ENCODE data around the gene IGFLR1. TPM values are rescaled to one million over a fixed set of nuclear protein-coding genes. Genes with fewer than 3 reads are reported as not detected.

Gene IGFLR1
- polyA plus RNA-seq, 1 donor from 2014 or later, result 4.6 TPM

DNA sequence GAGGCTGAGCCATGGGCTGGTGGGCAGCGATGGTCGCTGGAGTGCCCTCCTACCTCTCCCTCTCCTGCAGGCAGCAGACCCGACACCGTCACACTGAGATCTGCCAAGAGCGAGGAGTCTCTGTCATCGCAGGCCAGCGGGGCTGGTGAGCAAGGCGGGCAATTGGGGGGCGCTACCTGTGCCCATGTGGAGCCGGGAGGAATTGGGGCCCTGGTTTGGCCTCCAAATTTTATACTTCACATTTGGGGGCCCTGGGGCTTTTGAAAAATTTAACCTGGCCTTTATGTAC, 43.0 kb upstream of the IGFLR1 start:
- H4K20me1 ChIP-seq (ENCODE audit: insufficient read depth), result no peaks in the 10 kb centered on the region
- H3K4me3 ChIP-seq (ENCODE audit: low read length), result no peak overlapping the region
- TF ChIP-seq MXI1 (conservative IDR thresholded peaks at IDR 0.05; ENCODE audit: poor library complexity, severe bottlenecking) (no peak), TAF1 (IDR thresholded peaks at IDR 0.05; ENCODE audit: low read depth) (no peak), EP300 (conservative IDR thresholded peaks at IDR 0.05; ENCODE audit: poor library complexity, severe bottlenecking) (no peak), RAD21 (conservative IDR thresholded peaks at IDR 0.05) (no peak), EZH2 (IDR thresholded peaks at IDR 0.05; ENCODE audit: borderline replicate concordance, insufficient read depth, low read length, poor library complexity, severe bottlenecking) (no peak), POLR2AphosphoS5 (IDR thresholded peaks at IDR 0.05) (no peak), SMC3 (conservative IDR thresholded peaks at IDR 0.05; ENCODE audit: poor library complexity) (no peak)
- TF ChIP-seq, protein P1, sequence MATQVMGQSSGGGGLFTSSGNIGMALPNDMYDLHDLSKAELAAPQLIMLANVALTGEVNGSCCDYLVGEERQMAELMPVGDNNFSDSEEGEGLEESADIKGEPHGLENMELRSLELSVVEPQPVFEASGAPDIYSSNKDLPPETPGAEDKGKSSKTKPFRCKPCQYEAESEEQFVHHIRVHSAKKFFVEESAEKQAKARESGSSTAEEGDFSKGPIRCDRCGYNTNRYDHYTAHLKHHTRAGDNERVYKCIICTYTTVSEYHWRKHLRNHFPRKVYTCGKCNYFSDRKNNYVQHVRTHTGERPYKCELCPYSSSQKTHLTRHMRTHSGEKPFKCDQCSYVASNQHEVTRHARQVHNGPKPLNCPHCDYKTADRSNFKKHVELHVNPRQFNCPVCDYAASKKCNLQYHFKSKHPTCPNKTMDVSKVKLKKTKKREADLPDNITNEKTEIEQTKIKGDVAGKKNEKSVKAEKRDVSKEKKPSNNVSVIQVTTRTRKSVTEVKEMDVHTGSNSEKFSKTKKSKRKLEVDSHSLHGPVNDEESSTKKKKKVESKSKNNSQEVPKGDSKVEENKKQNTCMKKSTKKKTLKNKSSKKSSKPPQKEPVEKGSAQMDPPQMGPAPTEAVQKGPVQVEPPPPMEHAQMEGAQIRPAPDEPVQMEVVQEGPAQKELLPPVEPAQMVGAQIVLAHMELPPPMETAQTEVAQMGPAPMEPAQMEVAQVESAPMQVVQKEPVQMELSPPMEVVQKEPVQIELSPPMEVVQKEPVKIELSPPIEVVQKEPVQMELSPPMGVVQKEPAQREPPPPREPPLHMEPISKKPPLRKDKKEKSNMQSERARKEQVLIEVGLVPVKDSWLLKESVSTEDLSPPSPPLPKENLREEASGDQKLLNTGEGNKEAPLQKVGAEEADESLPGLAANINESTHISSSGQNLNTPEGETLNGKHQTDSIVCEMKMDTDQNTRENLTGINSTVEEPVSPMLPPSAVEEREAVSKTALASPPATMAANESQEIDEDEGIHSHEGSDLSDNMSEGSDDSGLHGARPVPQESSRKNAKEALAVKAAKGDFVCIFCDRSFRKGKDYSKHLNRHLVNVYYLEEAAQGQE (IDR thresholded peaks at IDR 0.05; ENCODE audit: borderline replicate concordance), result no peak
- TF ChIP-seq, protein P2, sequence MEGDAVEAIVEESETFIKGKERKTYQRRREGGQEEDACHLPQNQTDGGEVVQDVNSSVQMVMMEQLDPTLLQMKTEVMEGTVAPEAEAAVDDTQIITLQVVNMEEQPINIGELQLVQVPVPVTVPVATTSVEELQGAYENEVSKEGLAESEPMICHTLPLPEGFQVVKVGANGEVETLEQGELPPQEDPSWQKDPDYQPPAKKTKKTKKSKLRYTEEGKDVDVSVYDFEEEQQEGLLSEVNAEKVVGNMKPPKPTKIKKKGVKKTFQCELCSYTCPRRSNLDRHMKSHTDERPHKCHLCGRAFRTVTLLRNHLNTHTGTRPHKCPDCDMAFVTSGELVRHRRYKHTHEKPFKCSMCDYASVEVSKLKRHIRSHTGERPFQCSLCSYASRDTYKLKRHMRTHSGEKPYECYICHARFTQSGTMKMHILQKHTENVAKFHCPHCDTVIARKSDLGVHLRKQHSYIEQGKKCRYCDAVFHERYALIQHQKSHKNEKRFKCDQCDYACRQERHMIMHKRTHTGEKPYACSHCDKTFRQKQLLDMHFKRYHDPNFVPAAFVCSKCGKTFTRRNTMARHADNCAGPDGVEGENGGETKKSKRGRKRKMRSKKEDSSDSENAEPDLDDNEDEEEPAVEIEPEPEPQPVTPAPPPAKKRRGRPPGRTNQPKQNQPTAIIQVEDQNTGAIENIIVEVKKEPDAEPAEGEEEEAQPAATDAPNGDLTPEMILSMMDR (IDR thresholded peaks at IDR 0.05; ENCODE audit: poor library complexity, severe bottlenecking), result no peak
- no peaks in the 10 kb centered on the region for H3K79me2 ChIP-seq (replicated peaks; ENCODE audit: insufficient read depth, low read length)
- H3K9me2 ChIP-seq (ENCODE audit: insufficient read depth, low read length), result no peaks in the 10 kb centered on the region
- no peaks in the 10 kb centered on the region for H3F3A ChIP-seq (ENCODE audit: insufficient read depth, low read length, poor library complexity, severe bottlenecking)
- no peak overlapping the region for H3K27ac ChIP-seq (ENCODE audit: low read length)
- H3K36me3 ChIP-seq (ENCODE audit: insufficient read depth, low read length), result no peaks in the 10 kb centered on the region
- no peak overlapping the region for H2AFZ ChIP-seq (ENCODE audit: low read depth, low read length)
- H3K27me3 ChIP-seq (ENCODE audit: insufficient read depth, low read depth, low read length), result no peaks in the 10 kb centered on the region
- no peak overlapping the region for H3K4me2 ChIP-seq (ENCODE audit: low read length)
- H3K9ac ChIP-seq (ENCODE audit: low read length), result no peak overlapping the region
- no peaks in the 10 kb centered on the region for H3K9me3 ChIP-seq (ENCODE audit: low read length)

DNA sequence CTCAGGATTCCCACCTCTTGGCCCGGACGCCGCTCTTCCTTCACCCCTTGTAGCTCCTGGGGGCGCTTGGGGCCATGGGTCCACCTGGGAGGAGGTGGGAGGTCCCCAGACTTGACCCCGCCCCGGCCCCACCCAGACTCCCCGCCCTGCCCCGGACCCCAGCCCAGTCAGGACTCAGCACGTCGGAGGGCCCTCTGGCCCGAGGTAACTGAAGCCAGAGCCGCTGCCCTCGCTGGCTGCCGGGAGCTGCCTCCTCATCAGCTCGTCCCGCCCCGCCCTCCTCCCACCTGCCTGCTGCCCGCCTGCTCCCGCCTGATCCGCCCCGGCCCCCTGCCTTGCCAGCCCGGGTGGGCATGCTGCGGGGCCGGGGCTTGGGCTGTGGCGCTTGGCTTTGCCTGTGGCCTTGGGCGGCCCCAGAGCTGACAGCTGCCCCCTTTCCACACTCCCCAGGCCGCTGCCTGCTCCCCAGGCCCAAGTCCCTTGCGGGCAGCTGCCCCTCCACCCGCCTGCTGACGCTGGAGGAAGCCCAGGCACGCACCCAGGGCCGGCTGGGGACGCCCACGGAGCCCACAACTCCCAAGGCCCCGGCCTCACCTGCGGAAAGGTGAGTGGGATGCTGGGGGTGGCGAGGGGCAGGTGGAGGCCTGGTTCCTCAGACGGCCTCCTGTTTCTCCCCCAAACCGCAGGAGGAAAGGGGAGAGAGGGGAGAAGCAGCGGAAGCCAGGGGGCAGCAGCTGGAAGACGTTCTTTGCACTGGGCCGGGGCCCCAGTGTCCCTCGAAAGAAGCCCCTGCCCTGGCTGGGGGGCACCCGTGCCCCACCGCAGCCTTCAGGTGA, 42.5 kb upstream of the IGFLR1 start:
- Histone ChIP-seq H3K27ac (ENCODE audit: low read length) (no peak overlapping the region), H3K9me2 (ENCODE audit: insufficient read depth, low read length) (no peaks in the 10 kb centered on the region), H3K4me2 (ENCODE audit: low read length) (no peak overlapping the region), H3K36me3 (ENCODE audit: insufficient read depth, low read length) (no peaks in the 10 kb centered on the region), H3K79me2 (replicated peaks; ENCODE audit: insufficient read depth, low read length) (no peaks in the 10 kb centered on the region), H3K9ac (ENCODE audit: low read length) (no peak overlapping the region), H3F3A (ENCODE audit: insufficient read depth, low read length, poor library complexity, severe bottlenecking) (no peaks in the 10 kb centered on the region), H3K9me3 (ENCODE audit: low read length) (no peaks in the 10 kb centered on the region), H3K27me3 (ENCODE audit: insufficient read depth, low read depth, low read length) (no peaks in the 10 kb centered on the region), H3K4me3 (ENCODE audit: low read length) (no peak overlapping the region), H2AFZ (ENCODE audit: low read depth, low read length) (no peak overlapping the region), H4K20me1 (ENCODE audit: insufficient read depth) (no peaks in the 10 kb centered on the region)
- TF ChIP-seq RAD21 (conservative IDR thresholded peaks at IDR 0.05) (no peak), MXI1 (conservative IDR thresholded peaks at IDR 0.05; ENCODE audit: poor library complexity, severe bottlenecking) (no peak)
